T-helper 2 cell (primary cell): ENCODE results near the gene CASP1.

ENCODE experiments used
- DNase-seq, 5 experiments: peaks; one replicate each; pipeline versions ENCODE4 v3.0.0 to v3.0.0-alpha.2; 2012 to 2022

The CASP1 gene

DNA sequence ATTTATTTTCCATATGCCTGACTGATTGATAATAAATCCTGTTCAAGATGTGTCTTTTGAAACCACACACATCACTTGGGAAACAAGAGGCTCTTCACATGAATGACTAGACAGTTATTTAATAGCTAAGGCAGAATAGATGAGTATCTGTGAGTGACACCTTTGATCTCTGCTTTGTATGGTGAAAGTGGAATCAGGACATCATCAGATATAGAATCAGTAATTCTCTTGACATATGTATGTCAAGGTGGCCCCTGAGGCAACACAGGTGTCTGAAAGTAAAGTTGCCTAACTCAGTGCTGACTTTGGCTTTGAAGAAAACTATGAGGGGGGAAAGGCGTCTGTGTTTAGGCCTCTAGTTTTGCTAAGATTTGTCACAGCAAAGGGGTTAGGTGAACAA lies 55.1 kb downstream of the CASP1 start:
- DNase-seq, result no peak
